ENCODE results near the gene C1orf52.

Gene C1orf52

DNA sequence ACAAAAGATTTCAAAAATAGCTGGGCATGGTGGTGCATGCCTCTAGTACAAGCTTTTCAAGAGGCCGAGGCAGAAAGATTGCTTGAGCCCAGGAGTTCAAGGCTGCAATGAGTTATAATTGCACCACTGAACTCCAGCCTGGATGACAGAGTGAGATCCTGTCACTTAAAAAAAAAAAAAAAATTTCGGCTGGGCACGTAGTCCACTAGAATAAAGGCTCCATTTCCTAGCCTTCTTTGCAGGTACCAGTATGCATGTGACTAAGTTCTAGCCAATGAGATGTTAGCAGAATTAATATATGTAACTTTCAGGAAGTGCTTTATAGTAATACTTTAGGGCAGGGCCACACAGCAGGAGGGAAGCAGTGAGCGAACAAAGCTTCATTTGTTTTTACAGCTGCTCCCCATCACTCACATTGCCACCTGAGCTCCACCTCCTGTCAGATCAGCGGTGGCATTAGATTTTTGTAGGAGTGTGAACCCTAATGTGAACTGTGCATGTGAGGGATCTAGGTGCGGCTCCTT is 29.8 kb downstream of the C1orf52 start:
- no peak for DNase-seq

DNA sequence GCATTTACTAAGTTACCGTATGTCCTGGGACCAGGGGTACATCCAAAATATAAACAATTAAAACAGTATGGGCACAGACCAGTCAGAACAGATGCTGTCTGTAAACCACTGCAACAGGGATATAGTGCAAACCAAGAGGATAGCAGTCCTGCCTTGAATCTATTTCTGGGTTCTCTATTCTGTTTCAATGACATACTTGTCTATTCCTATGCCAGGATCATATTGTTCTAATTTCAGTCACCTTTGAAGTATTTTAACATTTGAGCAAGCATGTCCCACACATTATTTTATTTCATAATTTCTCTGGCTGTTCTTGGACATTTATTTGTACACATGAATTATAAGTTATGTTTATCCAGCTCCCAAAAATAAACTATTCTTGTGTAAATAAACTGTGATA is 30.5 kb downstream of the C1orf52 start:
- no peak for DNase-seq

DNA sequence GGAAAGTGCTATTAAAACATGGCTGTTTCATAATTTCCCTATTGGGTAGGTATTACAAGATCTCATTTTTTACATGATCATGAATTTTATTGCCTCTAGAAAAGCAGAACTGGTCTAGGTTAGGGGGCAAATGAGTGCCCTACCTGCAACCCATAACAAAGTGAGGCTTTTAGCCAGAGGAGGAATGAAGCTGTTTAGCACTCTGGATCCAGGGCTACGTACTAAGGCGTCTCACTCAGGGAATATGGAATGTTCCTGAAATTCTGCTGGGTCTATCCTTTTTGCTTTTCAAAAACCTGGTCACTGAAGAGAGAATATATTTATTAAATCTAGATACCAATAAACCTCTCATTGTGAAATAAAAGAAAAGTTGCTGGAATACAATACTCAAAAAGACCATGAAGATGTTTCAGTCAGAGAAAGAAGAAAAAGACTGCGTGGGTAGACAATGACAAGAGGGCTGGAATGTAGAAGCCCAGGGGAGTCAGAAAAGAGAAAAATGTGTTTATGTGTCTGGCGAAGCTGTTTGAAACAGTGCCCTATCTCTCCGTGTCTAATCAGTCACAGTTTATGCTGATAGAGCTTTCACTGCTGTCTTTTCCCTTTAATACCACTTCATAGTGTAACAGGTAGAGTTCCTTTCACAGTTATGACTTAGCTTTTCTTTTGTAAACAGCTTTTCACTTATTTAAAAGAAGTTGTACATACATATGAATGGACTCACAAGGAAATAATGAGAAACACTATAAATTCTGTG is 33.7 kb downstream of the C1orf52 start:
- no peak for DNase-seq

DNA sequence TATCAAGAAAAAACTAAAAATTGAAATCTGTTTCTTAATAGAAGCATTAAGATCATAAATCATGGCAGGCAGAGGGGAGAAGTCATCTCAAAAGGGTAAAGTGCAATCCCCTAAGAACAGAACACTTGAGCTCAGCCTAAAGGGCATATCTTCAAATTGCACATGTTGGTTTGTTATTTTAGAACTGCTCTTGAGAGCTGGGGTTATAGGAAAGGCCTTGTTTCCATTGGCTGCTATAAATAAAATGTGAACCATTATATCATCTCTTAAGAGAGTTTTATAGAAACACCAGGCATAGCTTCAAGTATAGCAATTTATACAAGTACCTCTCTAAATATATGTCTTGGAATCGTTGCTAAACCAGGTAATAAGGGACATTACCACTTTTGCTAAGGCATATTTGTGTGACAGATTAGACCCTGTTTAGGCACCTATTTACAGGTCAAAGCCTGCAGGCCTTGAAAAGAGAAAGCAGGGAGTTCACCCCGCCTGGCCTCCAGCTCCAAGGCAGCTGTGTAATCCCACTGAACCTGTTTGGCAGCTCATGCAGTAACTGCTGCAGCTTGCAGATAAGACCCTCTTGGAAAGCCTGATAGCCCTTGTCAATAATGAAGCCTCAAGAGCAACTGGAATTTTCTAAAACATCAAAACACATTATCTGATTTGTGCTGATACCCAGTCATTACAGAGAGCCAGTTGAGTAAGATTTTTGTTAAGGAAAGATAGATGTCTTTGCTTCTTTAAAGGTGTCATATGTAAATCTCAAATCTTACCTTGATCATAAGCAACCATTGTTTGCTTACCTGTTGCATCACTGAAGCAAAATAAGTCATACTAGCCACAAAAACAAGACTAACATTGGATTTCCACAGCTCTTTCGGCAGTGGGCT is 34.5 kb downstream of the C1orf52 start:
- DNase-seq, result no peak

DNA sequence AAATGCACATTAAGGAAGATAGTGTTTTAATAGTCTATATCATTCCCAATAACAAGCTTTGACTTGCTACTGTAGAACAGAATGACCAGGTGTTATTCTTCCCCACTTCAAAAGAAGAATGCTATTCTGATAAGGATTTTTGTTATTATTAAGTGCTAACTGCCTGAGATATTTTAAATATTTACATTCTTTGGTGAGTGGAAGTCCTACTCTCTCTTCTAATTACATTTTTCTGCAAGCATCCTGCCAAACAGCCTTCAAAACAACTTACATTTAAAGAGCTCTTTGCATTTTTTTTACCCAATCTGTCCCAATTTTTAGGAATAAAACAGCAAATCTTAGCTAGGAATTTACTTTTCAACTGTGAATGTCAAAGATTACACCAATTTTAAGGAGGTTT is 35.2 kb downstream of the C1orf52 start:
- DNase-seq, result no peak

DNA sequence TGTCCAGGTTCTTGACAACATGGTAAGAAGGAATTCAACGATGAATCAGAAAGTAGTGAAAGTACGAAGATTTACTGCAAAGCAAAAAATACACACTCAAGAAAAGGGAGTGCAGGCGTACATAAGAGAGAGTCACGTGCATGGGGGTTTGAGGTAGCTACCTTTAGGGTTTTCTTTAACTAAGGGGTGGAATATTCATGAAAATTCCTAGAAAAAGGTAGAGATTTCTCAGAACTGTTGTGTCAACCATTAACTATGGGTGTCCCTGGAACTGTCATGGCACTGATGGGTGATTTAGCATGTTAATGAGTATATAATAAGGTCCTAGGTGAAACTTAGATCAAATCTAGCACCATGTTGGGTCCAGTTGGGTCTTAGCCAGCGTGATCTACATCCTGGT is 36.1 kb downstream of the C1orf52 start:
- DNase-seq, result no peak

DNA sequence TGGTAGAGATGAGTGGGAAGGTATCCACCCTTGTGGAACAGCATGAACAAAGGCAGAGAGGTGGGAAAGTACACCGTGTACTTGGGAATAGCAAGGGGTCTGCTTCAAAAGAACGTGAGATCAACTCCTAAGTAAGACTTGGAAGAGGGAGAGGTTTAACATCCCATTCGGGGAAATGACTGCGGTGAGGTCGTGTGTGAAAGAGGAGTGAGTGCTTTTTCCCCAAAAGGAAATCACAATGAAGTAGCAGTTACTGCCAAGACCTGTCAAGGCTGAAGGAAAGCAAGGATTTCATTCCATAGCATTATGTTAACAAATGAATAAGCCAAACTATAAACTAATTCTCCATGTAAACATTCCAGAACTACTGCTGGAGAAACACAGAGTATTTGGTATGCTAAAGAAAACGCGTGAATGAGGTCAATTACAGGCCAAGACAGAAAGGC is 38.7 kb downstream of the C1orf52 start:
- DNase-seq, result no peak

DNA sequence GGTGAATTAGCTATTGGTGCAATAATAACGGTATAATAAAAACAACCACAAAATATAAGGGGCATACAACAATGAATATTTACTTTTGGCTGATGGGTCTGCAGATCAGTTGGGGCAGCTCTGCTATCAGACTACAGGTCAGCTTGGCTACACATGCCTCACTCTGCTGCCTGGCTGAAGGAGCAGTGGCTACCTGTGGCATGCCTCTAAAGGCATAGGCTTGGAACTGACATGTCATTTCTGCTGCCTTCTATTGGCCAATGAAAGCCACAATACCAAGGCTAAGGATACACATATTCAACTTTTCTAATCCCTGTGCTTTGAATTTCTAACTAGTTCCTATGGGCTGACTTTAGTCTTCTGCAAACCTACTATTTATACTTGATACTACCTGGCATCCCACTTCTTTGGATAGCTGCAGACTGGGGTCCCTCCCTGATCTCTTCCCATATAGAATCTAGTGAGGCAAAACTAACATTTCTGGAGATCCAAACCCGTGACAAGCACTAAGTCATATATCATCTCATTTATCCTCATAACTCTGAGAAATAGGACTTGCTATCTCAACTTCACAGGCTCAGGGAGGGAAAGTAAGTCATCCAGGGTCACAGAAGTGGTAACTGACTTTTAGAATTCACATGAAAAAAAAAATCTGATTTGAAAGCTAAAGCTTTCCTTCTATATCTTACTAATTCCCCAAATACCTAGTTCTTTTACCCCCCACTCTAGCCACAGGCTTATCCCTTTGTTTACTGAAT is 39.4 kb downstream of the C1orf52 start:
- DNase-seq, result no peak

DNA sequence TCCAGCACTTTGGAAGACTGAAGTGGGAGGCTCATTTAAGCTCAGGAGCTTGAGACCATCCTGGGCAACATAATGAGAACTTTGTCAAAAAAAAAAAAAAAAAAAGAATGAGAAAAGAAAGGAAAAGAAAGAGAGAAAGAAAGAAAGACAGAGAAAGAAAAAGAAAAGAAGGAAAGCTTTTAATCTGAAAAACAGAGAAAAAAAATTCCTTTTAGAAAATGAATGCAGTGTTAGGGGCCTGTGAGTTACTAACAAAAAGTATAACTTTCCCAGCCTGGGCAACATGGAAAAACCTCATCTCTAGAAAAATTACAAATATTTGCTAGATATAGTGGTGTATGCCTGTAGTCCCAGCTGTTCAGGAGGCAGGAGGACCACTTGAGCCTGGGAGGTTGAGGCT is 42.8 kb downstream of the C1orf52 start:
- no peak for DNase-seq

DNA sequence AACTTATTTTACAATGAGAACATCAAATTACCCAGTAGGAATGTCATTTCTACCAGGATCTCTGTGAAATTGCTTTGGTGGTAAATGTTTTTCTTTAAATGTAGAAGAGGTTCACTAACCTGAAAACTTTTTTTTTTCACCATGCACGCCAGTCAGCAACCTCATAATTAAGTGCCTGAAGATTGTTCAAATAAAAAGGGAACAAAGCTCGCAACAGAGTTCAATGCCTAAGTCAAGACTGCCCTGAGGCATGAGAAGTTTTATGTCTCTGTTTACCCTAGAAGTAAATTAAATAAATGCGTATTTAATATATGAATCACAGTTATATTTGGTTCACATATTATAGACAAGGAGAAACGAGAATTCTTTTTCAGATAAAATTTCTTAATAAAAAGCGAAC is 44.8 kb downstream of the C1orf52 start:
- no peak for DNase-seq

DNA sequence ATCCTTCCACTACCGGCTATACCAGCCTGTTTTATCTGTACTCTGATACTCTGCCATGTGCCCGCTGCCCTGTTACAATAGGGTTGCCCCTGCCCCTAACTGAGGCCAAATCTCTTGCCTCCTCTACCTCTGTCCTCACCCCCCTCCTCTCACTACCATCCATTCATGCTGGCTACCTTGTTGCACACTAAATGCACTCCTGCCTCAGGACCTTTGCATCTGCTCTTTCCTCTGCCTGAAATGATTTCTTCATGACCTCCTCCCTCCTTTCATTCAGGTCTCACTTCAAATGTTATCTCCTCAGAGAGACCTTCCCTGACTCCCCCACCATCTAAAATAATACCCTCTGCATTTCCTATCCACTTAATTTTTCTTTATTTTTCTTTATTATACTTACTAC is 51.0 kb downstream of the C1orf52 start:
- no peak for DNase-seq

DNA sequence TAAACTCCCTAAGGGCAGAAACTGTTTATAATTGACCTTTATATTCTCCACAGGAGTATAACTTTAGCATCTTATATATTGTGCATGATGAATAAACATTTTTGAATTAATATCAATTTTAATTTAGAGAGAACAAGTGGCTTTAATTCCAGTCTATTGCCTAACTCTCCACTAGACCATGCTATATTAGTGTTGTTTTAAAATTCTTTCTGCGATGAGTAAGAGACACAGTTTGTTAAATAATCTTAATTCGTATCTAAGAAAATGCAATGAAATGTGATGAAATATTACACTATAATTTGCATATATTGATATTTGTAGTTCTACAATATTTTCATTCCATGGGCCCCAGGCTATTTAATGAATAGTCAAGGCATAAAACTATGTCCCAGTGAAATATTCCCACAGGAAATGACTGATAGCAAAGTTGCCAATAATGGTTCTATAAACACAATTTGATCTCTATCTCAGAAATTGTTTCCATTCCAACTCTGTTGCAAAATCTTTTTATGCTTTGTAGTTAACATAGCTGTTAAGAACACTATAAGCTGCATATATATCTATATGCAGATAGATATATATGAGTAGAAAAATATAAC is 55.8 kb downstream of the C1orf52 start:
- DNase-seq, result no peak

DNA sequence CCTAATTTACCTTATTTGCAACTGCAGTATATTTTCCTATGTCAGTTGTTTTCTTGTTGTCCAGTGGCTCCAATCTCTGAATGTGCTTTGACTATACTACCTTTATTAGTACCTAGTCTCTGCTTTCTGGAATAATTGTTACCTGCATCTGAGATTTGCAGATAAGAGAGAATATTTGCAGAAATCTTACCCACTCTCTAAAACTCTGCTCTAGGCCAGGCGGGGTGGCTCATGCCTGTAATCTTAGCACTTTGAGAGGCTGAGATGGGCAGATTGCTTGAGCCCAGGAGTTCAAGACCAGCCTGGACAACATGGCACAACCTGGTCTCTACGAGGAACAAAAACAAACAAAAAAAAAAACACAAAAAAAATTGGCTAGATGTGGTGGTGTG is 56.6 kb downstream of the C1orf52 start:
- DNase-seq, result no peak

DNA sequence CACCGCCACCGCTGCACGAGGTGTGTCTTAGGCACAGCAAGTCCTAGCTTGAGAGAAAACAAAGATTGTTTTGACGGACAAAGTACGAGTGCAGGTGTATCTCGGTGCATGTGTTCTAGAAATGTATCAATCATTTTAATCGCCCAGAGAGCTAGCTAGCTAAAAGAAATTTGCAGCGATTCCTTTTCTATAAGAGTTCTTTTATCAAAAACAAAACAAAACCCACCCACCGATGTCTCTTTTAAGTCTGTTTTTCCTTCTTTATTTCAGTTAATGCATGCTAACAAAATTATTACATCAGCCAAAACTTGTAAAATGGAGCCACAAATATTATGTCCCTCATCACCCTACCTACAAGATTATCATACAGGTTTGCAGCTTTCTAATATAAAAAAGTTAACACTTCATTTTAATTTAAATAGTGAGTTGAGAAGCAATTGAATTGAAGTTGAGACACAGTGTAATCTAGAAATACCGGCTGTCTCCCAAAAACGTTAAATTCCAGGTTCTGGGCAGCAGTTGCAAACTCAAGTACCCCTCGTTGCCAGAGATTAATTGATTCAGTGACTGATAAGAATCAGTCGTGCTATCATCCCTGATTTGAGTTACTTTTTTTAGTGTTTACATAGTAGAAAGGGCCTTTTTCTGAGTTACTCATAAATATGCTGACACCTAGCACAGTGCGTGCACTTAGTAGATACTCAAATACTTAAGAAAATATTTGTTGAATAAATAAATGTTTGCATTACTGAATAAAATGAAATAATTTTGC is 57.2 kb downstream of the C1orf52 start:
- DNase-seq, result no peak

DNA sequence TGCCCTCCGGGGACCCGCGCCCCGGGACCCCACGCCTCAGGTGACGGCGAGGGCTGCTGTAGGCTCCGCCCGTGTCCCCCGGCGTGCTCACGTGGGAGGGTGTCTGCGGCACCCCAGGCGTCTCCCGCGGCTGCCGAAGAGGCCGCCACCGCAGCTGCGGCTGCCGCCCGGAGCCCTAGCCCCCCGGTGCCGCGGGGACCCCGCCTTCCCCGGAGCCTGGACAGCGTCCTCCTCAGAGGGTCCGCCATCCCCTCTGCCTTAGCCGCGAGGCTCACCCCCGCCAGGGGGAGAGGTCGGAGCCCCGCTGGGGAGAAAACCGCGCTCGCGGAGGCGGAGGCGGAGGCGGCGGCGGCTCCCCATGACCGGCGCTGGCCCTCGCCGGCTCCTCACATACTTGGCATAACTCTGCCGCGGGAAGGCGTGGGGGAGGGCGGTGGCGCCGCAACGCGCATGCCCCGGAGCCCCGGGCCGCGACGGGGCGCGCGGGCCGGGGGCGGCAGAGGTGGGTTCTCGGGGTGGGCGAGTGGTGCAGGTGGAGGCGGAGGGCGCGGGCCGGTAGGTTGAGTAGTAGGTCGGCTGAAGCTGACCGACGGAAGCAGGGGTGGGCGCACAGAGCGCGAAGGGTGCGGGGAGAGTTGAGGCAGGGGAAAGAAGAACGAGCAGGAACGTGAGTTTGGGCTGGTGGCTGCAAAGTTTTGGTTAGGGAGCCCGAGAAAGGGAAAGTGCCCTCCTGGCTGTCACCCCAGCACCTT is 57.9 kb downstream of the C1orf52 start:
- peak; percentile 14 for DNase-seq

DNA sequence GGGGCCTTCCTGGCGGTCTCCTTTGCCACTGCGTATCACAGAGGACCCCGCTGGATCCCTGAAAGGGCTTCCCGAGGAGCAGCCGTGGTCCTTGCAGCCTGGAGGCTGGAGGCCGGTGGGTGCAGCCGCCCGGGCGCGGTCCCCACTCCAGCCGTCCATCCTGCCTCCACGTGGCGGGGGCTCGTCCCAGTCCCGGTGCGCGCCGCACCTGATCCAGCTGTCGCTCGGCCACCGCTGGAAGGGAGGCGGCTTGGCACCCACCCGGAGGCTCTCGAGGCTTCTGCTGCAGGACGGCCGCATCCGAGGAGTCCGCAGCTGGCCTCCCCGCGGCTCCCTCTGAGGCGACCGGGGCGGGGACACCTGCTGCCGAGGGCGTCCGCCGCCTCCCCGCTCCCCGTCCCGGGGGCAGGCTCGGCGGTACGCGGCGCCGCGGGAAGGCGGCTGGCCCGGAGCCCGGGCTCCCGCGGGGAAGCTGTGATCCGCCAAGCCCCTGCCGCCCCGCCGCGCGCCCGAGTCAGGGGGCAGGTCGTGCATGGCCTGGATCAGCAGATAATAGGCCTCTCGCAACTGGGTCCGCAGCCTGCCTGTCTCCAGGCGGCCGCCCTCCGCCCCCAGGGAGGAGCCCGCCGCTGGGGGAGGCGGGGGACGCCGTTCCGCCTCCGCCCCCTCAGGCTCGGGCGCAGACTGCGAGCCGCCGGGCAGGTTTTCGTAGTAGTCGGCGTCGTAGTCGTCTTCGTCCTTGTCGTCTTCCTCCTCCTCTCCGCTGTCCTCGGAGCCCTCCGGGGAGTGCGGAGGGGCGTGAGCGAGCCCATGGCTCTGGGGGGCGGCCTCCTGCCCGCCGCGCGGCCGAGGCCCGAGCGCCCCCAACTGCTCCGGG is 58.8 kb downstream of the C1orf52 start, which contains the start of gene SYDE2:
TSS of gene SYDE2 (minus strand) at position 554 of the 877 bp plus-strand sequence. CDS start at position 534, 20 bp downstream.
- DNase-seq, result peak; percentile 23
